HUES64 (cell line): ENCODE measurements around the gene PDE2A.

Experiments
- H3K27ac ChIP-seq: 2 replicates; pipeline ENCODE4 v1.7.0; 2013; ENCODE audit warnings: low read depth, low read length, inconsistent platforms
- H3K27me3 ChIP-seq: 2 replicates; pipeline ENCODE4 v1.6.1; 2013; ENCODE audit warnings: mild to moderate bottlenecking, low read length; ENCODE audit not compliant: insufficient read depth
- H3K36me3 ChIP-seq: 2 replicates; pipeline ENCODE4 v1.6.1; 2013; ENCODE audit warnings: mild to moderate bottlenecking, low read length; ENCODE audit not compliant: insufficient read depth
- H3K4me1 ChIP-seq: 2 replicates; pipeline ENCODE4 v1.6.1; 2013; ENCODE audit warnings: mild to moderate bottlenecking, low read length, moderate library complexity; ENCODE audit not compliant: insufficient read depth
- H3K4me3 ChIP-seq: 2 replicates; pipeline ENCODE4 v1.5.1; 2013; ENCODE audit warnings: mild to moderate bottlenecking, low read length, moderate library complexity
- H3K9ac ChIP-seq: 2 replicates; pipeline ENCODE4 v1.6.1; 2013; ENCODE audit warnings: mild to moderate bottlenecking, low read depth, low read length
- H3K9me3 ChIP-seq: 2 replicates; pipeline ENCODE4 v1.6.1; 2013; ENCODE audit warnings: low read depth, low read length; ENCODE audit not compliant: insufficient read depth
- whole genome bisulfite sequencing: fragments of 150-250, 120-280 bp; methylation state at CpG from one replicate; pipeline ENCODE4 v1.1.7; 2013; ENCODE audit warnings: missing lambda C conversion rate; 5-methylcytosine and 5-hydroxymethylcytosine counted together

Gene PDE2A

DNA sequence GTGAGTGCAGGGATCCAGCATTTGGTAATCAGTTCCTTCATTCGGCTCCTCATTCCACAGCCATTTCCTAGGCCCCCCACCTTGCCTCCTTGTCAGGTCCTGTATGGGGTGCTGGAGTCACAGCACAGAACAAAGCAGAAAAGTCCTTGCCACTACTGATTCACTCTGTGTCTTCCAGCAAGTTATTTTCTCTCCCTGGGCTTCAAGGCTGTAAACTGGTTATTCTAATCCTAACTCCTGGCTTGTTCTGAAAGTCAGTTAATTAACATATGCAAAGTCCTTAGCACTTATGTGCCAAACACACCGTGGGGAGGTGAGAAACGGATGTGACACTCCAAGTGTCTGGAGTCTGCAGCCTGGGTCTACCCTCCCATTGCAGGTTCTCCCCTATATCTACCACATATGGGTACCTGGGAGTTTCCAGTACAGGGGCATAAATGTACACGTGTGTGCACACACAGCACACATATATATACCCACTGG is 30.6 kb upstream of the PDE2A start:
- 40% methylated on average over 3 of the region's 4 CpGs for WGBS

DNA sequence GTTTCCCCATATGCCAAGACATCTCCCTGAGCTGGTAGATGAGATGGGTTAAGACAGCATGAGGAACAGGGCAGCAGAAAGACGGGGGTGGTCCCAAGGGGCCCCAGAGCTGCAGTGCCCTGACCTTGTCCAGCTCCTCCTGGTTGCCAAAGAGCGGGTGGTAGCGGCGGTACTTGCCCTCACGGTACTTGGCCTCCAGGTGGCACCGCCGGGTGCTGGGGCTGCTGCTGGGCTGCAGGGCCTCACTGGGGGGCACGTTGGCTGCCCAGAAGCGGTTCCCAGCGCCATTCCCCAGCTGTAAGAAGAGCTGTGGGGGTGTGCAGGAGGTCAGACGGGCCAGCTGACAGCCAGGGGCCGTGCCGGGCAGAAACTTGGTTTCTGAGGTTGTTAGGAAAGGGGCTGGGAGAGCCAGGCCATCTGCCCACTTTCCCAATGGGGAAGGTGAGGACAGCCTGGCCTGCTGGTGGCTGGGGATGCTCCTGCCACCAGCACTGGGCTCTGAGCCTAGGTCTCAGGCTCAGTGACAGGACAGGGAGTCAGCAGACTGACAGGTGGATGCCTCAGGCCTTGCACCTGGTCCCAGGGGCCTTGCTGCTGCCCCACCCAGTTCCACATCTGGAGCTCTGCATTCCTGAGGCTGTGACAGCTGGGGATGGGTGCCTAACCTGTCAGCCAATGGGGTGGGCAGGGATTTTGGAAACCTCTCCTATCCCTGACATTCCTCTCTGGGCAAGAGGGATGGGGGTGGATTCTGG is 30.0 kb upstream of the PDE2A start:
- Histone ChIP-seq H3K9ac (no peak overlapping the region), H3K27ac (no peak overlapping the region; the same call in 1 of the 2 replicates), H3K27me3 (no peaks in the 10 kb centered on the region), H3K36me3 (peaks cover 14% of the 10 kb centered on the region), H3K9me3 (no peaks in the 10 kb centered on the region), H3K4me3 (no peak overlapping the region), H3K4me1 (peaks cover 26% of the 10 kb centered on the region)
- 86% methylated on average over 13 of the region's 13 CpGs for WGBS

More for the DNA sequence above, 30.6 kb upstream of the PDE2A start:
- Histone ChIP-seq H3K36me3 (peaks cover 13% of the 10 kb centered on the region), H3K9ac (no peak overlapping the region), H3K27me3 (no peaks in the 10 kb centered on the region), H3K9me3 (no peaks in the 10 kb centered on the region), H3K27ac (no peak overlapping the region; the same call in 1 of the 2 replicates), H3K4me3 (no peak overlapping the region), H3K4me1 (peaks cover 26% of the 10 kb centered on the region)

DNA sequence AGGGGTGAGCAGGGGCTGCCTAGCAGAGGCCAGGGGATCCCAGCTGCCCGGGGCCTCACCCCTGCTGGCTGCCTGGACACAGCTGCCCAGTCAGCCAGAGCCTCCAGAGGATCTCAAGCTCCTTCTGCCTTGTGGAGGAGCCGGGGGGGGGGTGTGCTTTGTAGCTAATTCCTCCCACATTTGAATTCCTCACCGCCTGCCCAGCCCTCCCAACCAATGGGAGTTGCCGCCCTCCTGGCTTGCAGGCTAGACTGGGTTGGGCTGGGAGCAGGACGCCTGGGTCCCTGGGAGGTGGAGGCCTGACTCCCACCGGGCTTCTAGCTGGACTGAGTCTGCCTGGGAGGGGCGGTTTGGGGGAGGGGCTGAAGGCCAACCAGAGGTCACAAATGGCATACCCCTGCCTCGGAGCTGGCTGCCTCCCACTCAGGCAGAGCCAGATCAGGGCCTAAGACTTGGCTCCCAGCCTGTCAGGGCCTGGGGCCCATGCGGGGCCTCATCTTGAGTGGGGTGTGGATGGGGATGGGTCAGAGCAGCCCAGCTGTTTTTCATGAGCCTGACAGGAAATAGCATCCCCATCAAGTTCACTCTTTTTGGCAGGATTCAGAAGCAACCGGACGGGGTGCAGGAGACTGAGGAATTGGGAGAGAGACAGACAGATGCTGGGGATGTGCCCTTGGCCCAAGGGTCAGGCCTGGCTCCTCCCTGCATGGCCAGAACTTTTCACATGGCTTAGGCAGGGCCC is 29.2 kb upstream of the PDE2A start:
- Histone ChIP-seq H3K27me3 (no peaks in the 10 kb centered on the region), H3K4me3 (no peak overlapping the region), H3K27ac (no peak overlapping the region), H3K36me3 (peaks cover 18% of the 10 kb centered on the region), H3K9me3 (no peaks in the 10 kb centered on the region), H3K4me1 (peaks cover 26% of the 10 kb centered on the region), H3K9ac (no peak overlapping the region)
- 66% methylated on average over 9 of the region's 11 CpGs for WGBS

DNA sequence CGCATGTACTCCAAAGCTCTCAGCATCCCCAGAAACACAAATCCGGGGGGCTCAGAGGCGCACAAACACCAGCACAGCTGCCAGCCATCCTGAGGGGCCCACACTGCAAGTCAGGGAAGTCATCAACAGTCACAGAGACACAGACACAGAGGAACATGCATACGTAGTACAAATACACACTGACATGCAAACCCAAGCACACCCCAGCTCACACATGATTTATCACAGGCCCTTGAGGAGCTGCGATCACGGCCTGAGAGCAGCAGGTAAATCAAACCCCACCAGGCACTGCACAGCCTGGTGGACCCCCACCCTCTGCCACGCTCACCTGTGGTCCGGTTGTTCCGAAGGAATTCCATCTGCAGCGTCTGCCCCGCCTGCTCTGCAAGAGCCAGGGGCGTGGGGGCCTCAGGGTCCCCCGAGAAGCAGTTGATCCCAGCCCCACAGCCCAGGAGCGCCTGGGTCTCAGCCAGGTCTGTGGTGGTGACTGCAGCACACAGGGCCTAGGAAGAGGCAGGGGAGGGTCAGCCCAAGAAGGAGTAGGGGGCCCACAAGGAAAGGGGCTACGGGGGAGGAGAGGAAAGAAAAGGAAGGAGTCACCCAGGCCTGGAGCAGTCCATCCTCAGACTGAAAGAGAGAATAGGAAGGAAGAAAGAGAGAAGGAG is 28.5 kb upstream of the PDE2A start:
- Histone ChIP-seq H3K27ac (no peak overlapping the region), H3K9me3 (no peaks in the 10 kb centered on the region), H3K27me3 (no peaks in the 10 kb centered on the region), H3K4me1 (peaks cover 26% of the 10 kb centered on the region), H3K4me3 (no peak overlapping the region), H3K9ac (no peak overlapping the region), H3K36me3 (peaks cover 19% of the 10 kb centered on the region)
- WGBS, result 92% methylated on average over 15 of the region's 15 CpGs

DNA sequence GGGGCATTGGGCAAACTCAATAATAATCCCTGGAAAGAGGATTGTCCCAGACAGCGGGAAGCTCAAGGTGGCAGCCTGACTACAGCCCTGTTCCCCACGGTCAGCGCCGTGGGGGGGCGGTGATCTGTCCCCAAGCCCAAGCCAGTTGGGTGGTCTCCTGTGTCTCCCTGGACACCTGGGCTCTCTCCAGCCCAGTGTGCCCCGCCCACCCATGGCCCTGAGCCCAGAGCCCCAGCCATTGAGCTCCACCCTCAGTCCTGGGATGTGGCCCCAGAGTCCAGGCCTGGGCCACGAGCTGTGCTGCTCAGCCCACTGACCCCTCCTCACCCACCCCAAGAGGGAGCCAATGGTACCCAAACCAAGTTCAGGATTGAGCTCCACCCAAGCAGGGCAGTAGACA is 27.9 kb upstream of the PDE2A start:
- Histone ChIP-seq H3K27me3 (no peaks in the 10 kb centered on the region), H3K4me3 (no peak overlapping the region), H3K9ac (no peak overlapping the region), H3K27ac (no peak overlapping the region), H3K4me1 (peaks cover 25% of the 10 kb centered on the region), H3K9me3 (no peaks in the 10 kb centered on the region), H3K36me3 (peaks cover 22% of the 10 kb centered on the region)
- WGBS, result 93% methylated on average over 7 of the region's 7 CpGs

DNA sequence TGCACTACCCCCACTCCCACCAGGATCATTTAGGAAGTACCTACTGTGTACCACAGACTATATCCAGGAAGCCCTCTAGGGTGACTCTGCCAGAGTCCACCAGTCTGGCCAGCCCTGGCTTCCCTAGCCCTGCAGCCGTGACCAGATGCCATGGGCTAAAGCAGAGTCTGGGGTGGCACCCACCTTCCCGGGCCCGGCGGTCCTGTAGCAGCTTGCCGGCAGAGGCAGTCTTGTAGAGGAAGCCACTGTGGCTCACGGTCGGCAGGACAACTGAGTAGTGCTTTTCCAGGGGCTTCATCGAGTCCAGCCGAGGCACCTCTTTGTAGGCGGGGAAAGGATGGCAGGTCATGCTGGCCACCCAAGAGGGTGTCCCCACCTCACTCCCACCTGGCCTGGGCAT is 27.2 kb upstream of the PDE2A start:
- peaks cover 26% of the 10 kb centered on the region for H3K36me3 ChIP-seq
- 94% methylated on average over 10 of the region's 10 CpGs for WGBS
- no peak overlapping the region for H3K27ac ChIP-seq

DNA sequence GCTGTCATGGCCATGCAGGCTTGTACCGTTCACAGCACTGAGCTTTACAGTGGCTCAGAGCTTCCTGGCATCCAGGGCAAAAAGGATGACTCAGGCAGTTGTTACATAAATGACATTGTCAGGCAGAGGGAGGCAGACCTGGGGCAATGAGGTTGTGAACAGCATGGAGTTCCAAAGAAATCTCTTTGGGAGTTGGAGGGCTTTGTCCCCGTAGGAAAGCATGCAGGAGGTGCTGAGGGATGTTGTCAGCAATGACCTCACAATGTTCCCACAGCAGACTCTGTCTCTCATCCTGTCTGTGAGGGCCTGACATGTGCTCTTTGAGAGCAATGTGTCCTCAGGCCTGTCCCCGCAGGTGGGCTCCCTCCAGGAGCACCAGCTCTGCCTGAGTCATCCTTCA is 25.9 kb upstream of the PDE2A start:
- no peak overlapping the region for H3K4me3 ChIP-seq
- peaks cover 40% of the 10 kb centered on the region for H3K36me3 ChIP-seq
- no peaks in the 10 kb centered on the region for H3K27me3 ChIP-seq
- 80% methylated on average over 3 of the region's 3 CpGs for WGBS
- no peak overlapping the region for H3K9ac ChIP-seq
- no peaks in the 10 kb centered on the region for H3K9me3 ChIP-seq
- no peak overlapping the region for H3K27ac ChIP-seq
- H3K4me1 ChIP-seq, result peaks cover 8% of the 10 kb centered on the region

More for the DNA sequence above, 27.2 kb upstream of the PDE2A start:
- no peak overlapping the region for H3K9ac ChIP-seq
- H3K27me3 ChIP-seq, result no peaks in the 10 kb centered on the region
- no peak overlapping the region for H3K4me3 ChIP-seq
- no peaks in the 10 kb centered on the region for H3K9me3 ChIP-seq
- peaks cover 20% of the 10 kb centered on the region for H3K4me1 ChIP-seq

DNA sequence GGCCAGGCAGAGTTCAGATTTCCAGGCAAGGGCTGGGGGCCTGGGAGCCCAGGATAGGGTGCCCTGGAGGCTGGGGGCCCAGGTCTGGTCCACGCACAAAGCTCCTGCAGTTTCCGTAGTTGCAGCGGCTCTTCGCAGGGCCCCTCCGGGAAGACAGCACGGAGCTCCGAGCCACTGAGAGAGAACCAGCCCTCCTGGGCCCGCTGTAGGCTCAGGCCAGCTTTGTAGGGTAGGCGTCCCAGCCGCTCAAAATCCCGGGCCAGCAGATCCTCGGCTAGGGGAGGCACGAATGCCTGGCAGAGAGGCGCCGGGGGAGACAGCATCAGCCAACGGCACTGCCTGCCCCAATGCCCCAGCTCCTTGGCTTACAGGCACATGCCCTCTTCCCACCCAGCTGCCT is 23.6 kb upstream of the PDE2A start:
- H3K27ac ChIP-seq, result no peak overlapping the region
- H3K4me1 ChIP-seq, result no peaks in the 10 kb centered on the region
- no peak overlapping the region for H3K9ac ChIP-seq
- H3K27me3 ChIP-seq, result no peaks in the 10 kb centered on the region
- 92% methylated on average over 16 of the region's 16 CpGs for WGBS
- H3K36me3 ChIP-seq, result peaks cover 61% of the 10 kb centered on the region
- no peaks in the 10 kb centered on the region for H3K9me3 ChIP-seq
- no peak overlapping the region for H3K4me3 ChIP-seq

DNA sequence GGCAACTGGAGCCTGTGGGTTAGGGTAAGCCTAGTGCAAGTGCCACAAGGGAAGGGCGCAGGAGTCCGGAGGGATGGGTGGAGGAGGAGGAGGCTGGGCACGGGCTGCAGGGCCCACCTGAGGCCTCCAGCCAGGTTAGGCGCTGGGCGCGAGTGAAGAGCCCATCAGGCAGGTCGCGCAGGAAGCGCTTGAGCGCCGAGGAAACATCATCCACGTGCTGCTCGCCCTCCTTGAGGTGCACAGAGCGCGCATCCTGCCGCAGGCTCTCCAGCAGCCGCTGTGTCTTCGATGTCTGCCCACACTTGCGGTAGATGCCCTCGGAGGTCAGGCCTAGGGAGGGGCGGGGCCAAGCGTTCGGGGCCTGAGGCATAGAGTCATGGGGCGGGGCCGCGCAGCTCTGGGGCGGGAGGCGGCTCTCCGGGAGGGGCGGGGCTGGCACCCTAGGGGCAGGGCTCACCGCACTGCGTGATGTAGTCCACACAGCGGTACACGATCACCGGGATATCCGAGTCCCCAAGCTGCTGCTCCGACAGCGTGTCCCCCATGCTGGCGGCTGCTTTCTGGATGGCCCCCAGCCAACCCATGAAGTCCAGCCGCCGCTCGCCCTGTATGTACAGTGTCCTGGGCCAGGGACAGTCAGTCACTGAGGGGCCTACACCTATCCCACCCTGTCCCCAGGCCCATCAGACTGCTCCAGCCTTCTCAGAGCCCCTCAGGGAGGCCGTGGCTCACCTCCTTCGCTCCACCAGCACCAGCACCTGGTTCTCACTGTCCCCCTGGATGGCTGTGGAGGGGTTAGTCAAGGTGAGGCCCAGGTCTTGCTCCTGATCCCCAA is 22.9 kb upstream of the PDE2A start:
- Histone ChIP-seq H3K9ac (no peak overlapping the region), H3K4me3 (no peak overlapping the region), H3K27me3 (no peaks in the 10 kb centered on the region), H3K9me3 (no peaks in the 10 kb centered on the region), H3K36me3 (peaks cover 69% of the 10 kb centered on the region), H3K4me1 (no peaks in the 10 kb centered on the region), H3K27ac (no peak overlapping the region)
- 83% methylated on average over 44 of the region's 44 CpGs for WGBS

DNA sequence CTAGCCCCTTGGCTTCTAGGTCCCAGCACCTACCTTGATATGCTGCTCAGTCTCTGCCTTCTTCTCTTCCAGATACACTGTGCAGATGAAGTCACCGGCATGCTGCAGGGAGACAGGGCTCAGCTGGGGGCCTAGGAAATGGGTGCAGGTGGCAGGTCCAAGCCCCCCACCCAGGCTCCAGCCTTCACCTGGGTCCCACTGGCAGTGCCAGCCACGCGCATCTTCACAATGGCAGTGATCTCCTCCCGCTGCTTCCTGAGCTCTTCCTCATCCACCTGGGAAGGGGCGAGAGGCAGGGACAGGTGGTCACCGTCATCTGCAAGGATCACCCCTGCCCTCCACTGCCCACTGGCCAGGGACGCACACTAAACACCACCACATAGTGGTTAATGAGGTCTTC is 21.1 kb upstream of the PDE2A start:
- H3K27me3 ChIP-seq, result no peaks in the 10 kb centered on the region
- WGBS, result 97% methylated on average over 7 of the region's 7 CpGs
- H3K27ac ChIP-seq, result no peak overlapping the region
- H3K4me3 ChIP-seq, result no peak overlapping the region
- H3K9ac ChIP-seq, result no peak overlapping the region
- no peaks in the 10 kb centered on the region for H3K9me3 ChIP-seq
- peaks cover 70% of the 10 kb centered on the region for H3K36me3 ChIP-seq
- H3K4me1 ChIP-seq, result no peaks in the 10 kb centered on the region
